OCI-LY1 (cell line): ENCODE measurements around the gene ASTL.

Source experiments
- EZH2 ChIP-seq: fragments of 200-600 bp; sonication (generic), shearing (Covaris generic); IDR thresholded peaks from 2 replicates; pipeline ENCODE4 v1.8.0; 2017; ENCODE audit warnings: borderline replicate concordance, mixed run types, mild to moderate bottlenecking, antibody characterized with exemption, low read length, moderate library complexity, mixed read lengths
- TF ChIP-seq, protein P1 (sequence below): fragments of 200-600 bp; sonication (generic), shearing (Covaris generic); IDR thresholded peaks from 2 replicates; pipeline ENCODE4 v1.5.1; 2017; ENCODE audit warnings: mild to moderate bottlenecking, antibody characterized with exemption, low read length, moderate library complexity, mixed read lengths

DNA sequence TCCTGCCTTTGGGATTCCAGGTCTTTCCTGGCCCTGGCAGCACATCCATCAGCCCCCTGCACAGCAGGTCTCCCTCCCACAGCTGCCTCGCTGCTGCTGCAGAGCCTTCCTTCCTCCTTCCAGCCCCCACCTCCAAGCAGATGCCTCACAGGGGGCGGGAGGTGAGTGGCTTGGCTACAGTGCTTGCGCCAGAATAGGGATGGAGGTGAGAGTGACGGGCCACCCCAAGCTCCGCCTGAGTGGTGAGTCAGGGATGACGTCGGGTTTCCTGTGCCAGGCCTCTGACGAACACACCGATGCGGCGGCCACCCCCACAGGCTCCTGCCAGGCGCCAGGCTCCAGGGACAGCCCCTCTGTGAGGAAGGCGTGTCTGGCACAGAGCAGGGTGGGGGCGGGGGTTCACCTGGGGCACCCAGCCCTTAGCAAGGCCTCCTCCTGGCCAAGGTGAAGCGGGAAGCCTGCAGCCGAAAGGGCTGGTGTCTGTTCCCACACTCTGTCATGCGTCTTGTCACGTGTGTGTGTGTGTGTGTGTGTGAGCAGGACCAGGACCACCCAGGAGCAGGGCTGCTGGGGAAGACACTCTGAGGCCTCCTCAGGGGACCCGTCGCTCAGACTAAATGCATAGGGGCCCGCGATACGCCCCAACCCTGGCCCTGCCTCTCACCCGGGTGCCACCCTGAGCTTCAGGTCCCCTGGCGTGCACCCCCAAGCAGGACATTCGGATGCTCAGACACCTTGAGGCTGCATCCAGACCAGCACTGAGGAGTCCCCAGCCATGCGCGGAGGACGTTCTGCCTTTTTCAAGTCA, 10.3 kb upstream of the ASTL start:
- no peak for TF ChIP-seq EZH2
- TF ChIP-seq, protein P1, sequence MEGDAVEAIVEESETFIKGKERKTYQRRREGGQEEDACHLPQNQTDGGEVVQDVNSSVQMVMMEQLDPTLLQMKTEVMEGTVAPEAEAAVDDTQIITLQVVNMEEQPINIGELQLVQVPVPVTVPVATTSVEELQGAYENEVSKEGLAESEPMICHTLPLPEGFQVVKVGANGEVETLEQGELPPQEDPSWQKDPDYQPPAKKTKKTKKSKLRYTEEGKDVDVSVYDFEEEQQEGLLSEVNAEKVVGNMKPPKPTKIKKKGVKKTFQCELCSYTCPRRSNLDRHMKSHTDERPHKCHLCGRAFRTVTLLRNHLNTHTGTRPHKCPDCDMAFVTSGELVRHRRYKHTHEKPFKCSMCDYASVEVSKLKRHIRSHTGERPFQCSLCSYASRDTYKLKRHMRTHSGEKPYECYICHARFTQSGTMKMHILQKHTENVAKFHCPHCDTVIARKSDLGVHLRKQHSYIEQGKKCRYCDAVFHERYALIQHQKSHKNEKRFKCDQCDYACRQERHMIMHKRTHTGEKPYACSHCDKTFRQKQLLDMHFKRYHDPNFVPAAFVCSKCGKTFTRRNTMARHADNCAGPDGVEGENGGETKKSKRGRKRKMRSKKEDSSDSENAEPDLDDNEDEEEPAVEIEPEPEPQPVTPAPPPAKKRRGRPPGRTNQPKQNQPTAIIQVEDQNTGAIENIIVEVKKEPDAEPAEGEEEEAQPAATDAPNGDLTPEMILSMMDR: no peak
